GM12872 (cell line): ENCODE measurements around the gene FBXO3.

Experiments used
- TF ChIP-seq, protein P1 (sequence below): IDR thresholded peaks from 3 replicates; pipeline ENCODE4 v1.5.1; 2011; ENCODE audit warnings: low read depth, mild to moderate bottlenecking, low read length, moderate library complexity; ENCODE audit not compliant: insufficient read depth

Gene FBXO3

DNA sequence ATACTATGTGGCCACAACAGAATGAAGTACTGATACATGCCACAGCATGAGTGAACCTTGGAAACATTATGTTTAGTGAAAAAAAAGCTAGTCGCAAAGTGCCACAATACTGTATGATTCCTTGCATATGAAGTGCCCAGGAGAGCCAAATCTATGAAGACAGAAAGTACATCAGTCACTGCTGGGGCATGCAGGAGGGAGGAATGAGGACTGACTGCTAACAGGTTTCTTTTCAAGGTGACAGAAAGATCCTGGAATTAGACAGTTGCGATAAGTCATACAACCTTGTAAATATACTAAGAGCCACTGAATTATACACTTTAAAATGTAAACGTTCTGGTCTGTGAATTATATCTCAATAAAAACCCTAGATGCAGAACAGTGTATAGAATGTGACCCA, 61.9 kb downstream of the FBXO3 start:
- TF ChIP-seq, protein P1, sequence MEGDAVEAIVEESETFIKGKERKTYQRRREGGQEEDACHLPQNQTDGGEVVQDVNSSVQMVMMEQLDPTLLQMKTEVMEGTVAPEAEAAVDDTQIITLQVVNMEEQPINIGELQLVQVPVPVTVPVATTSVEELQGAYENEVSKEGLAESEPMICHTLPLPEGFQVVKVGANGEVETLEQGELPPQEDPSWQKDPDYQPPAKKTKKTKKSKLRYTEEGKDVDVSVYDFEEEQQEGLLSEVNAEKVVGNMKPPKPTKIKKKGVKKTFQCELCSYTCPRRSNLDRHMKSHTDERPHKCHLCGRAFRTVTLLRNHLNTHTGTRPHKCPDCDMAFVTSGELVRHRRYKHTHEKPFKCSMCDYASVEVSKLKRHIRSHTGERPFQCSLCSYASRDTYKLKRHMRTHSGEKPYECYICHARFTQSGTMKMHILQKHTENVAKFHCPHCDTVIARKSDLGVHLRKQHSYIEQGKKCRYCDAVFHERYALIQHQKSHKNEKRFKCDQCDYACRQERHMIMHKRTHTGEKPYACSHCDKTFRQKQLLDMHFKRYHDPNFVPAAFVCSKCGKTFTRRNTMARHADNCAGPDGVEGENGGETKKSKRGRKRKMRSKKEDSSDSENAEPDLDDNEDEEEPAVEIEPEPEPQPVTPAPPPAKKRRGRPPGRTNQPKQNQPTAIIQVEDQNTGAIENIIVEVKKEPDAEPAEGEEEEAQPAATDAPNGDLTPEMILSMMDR = no peak

DNA sequence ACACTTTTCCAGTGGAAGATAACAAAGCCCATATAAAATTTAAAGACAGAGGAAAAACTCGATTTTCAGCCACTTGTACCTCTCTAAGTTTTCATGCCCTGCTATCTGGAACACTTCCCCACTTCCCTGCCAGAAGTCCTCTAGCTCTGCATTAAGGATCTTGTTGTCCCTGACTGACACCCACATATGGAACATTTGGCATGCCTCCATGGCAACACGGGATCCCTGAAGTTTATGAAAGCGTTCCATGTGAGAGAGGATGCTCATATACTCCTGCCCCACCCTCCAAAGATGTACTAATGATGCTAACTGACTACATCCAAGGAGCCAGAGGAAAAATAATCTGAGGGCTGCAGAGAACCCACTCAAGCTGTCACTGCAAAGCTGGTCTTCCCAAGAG, 64.9 kb downstream of the FBXO3 start:
- TF ChIP-seq, protein P1 = no peak

DNA sequence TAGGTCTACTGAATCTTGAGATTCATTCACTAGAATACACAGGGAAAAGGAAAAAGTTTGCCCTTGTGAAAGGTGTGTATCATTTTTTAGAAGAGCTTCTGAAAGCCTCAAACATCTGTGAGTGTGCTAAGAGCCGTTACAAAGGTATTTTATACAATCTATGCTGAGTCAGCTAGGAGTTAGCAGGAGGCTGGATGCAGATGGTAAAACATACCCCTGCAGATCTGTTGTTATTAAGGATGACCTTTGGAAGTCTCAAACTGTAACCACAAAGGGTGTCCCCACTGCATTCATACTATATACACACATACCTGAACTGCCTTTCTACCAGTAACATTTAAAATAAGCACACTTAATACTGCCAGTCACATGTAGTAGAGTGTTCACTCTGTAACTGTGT, 65.3 kb downstream of the FBXO3 start:
- TF ChIP-seq, protein P1 = no peak

DNA sequence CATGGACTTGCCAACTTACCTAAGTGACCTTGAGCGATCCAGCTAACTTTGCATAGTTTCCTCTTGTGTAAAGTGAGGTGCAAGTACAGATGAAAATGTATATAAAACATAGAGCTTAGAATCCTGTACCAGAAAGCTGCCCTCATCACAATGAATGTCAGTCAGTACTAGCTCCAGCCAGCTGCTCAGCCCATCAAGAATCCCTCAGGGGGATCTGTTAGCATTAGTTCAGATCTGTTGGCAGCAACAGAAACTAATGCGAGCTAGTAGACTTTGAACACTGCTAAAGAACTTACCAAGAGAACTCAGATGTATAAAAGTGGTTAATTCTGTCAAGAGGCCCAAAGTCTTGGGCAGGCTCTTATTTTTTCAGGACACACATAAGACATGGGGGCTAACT, 67.4 kb downstream of the FBXO3 start:
- TF ChIP-seq, protein P1 = no peak

DNA sequence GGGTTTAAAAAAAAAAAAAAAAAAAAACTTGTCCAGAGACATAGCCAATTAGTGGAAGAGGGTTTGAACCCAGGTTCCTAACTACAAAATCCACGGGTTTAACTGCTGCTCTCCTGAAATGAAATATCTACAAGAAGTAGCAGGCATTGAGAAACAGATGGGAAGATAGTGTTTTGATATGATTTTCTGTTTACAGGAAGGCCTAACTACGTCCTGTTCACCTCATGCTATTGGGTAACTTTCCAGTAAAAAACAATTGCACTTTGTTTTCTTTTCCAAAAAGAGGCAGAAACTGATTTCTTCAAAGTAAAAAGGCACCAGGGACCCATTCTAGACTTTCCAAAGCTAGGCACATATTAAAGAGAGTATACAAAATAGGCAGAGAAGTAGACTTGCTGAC, 67.8 kb downstream of the FBXO3 start:
- TF ChIP-seq, protein P1 = no peak

DNA sequence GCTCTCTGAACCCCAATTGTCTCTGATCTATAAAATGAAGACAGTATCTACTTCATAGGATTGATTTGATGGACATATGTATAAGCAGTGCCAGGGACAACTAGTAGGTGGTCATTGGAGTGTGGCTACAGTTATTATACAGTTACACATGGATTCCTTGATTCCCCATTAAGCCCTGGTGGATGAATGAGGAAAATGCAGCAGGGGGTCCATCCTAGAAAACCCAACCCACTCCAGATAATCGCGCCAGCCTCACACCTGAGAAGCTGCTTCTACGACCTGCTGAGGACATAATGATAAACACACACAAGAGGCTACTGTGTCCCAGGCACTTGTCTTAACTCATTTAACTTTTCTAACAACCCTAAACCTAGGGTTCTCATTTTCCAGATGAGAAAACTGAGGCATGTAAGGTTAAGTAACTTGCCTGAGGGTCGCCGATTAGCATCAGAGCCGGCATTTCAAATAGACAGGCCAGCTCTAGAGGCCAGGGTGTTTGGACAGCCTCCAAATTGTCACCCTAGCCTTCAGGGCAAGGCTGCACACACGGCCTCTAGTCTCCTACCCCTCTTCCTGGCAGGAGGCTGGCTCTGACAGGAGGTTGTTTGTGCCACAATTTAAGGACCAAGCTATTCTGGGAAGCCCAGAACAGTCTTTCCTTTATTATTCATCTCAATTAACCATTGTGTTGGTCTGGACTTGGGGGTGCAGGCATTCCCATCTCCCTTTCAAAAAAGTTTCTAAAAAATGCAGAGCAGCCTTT, 69.9 kb downstream of the FBXO3 start:
- TF ChIP-seq, protein P1 = no peak

DNA sequence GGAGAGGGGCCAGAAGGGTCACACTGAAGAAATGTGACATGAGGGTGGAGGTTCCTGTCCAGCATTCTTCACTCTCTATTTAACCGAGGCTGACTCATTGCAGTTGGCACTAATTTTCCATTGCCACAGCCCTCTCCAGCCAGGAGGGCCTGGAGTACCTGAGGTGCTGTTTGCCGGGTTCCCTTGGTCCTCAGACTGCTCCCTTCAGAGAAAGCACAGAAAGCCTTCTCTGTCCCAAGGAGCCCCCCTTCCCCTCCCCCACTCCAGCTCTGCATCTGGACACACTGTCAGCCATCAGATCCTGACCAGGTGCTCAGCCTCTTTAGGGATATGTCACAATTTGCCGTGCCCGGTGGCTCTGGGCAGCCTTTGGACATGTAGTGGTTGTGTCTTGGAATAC, 70.5 kb downstream of the FBXO3 start:
- TF ChIP-seq, protein P1 = no peak
